CD14-positive monocyte (primary cell): Measurements from ENCODE around the gene TFIP11. TPM values are rescaled to one million over a fixed set of nuclear protein-coding genes. Genes with fewer than 3 reads are reported as not detected.

Experiments used
- DNase-seq, 3 donors: peaks; one replicate each; pipeline ENCODE4 v3.0.0-alpha.2; 2011 to 2022
- H2AFZ ChIP-seq: 2 replicates; pipeline ENCODE4 v1.6.0; 2012; ENCODE audit warnings: mild to moderate bottlenecking, low read depth, low read length, inconsistent platforms; ENCODE audit not compliant: insufficient read depth, poor library complexity, severe bottlenecking
- H3K27ac ChIP-seq, 2 donors: 1 replicate in 1 of 2; 2 replicates in 1 of 2; pipeline ENCODE4 v1.5.1; 2012 to 2013; ENCODE audit warnings: low read length in 2 of 2, control low read depth in 1 of 2, inconsistent platforms in 1 of 2, low read depth in 1 of 2, mild to moderate bottlenecking in 1 of 2
- H3K27me3 ChIP-seq, 2 donors: one replicate each; pipeline versions ENCODE4 v1.6.0 to v1.6.1; 2011 to 2013; ENCODE audit warnings: low read length in 2 of 2; ENCODE audit not compliant: control insufficient read depth in 2 of 2, insufficient read depth in 2 of 2
- H3K36me3 ChIP-seq, 2 donors: replicated peaks in 1 of 2; 1 replicate in 1 of 2; 2 replicates in 1 of 2; pipeline versions ENCODE4 v1.5.1 to v1.6.1; 2012 to 2013; ENCODE audit warnings: low read length in 2 of 2, control low read depth in 1 of 2, inconsistent platforms in 1 of 2, mild to moderate bottlenecking in 1 of 2; ENCODE audit not compliant: insufficient read depth in 2 of 2, control insufficient read depth in 1 of 2
- H3K4me1 ChIP-seq, 2 donors: 1 replicate in 1 of 2; 2 replicates in 1 of 2; pipeline versions ENCODE4 v1.5.1 to v1.6.1; 2012 to 2013; ENCODE audit warnings: low read length in 2 of 2, control low read depth in 1 of 2, inconsistent platforms in 1 of 2, mild to moderate bottlenecking in 1 of 2, moderate library complexity in 1 of 2; ENCODE audit not compliant: insufficient read depth in 2 of 2, control insufficient read depth in 1 of 2
- H3K4me2 ChIP-seq: replicated peaks from 2 replicates; pipeline ENCODE3; 2012; ENCODE audit warnings: low read length, moderate library complexity, mild to moderate bottlenecking; ENCODE audit not compliant: poor library complexity, severe bottlenecking; ENCODE audit errors: extremely low read depth
- H3K4me3 ChIP-seq, 3 experiments: fragments of 200-600 bp in 1 of 3; sonication (generic) in 1 of 3; replicated peaks in 1 of 3; 1 replicate in 2 of 3; 2 replicates in 1 of 3; pipeline ENCODE4 v1.5.1; 2011 to 2013; ENCODE audit warnings: low read length in 3 of 3, mild to moderate bottlenecking in 3 of 3, control low read depth in 2 of 3, low read depth in 2 of 3, inconsistent platforms in 1 of 3, moderate library complexity in 1 of 3
- H3K79me2 ChIP-seq: 2 replicates; pipeline ENCODE4 v1.6.0; 2012; ENCODE audit warnings: mild to moderate bottlenecking, control low read depth, inconsistent platforms, low read length, moderate library complexity; ENCODE audit not compliant: insufficient read depth
- H3K9ac ChIP-seq: 2 replicates; pipeline ENCODE4 v1.6.0; 2017; ENCODE audit warnings: low read length, mild to moderate bottlenecking; ENCODE audit not compliant: insufficient read depth, poor library complexity, severe bottlenecking
- H3K9me3 ChIP-seq, 2 donors: replicated peaks in 1 of 2; 1 replicate in 1 of 2; 2 replicates in 1 of 2; pipeline versions ENCODE4 v1.5.1 to v1.6.1; 2012 to 2013; ENCODE audit warnings: low read length in 2 of 2, control low read depth in 1 of 2; ENCODE audit not compliant: control insufficient read depth in 1 of 2, insufficient read depth in 1 of 2
- H4K20me1 ChIP-seq: 2 replicates; pipeline ENCODE4 v1.6.0; 2012; ENCODE audit warnings: mild to moderate bottlenecking, low read length, control low read depth, moderate library complexity; ENCODE audit not compliant: insufficient read depth
- H3K27ac Mint-ChIP-seq, 7 donors: one replicate each; pipeline ENCODE4 v1.8.0; 2020; ENCODE audit warnings: mild to moderate bottlenecking in 7 of 7, mixed read lengths in 7 of 7, moderate library complexity in 6 of 7, inconsistent platforms in 2 of 7
- H3K27me3 Mint-ChIP-seq, 3 donors: one replicate each; pipeline ENCODE4 v1.8.0; 2021 to 2022; ENCODE audit warnings: low read depth in 3 of 3, mild to moderate bottlenecking in 3 of 3, mixed read lengths in 3 of 3, moderate library complexity in 3 of 3, inconsistent platforms in 1 of 3
- H3K36me3 Mint-ChIP-seq, 2 donors: one replicate each; pipeline ENCODE4 v1.8.0; 2020; ENCODE audit warnings: mixed read lengths in 2 of 2, inconsistent platforms in 1 of 2, mild to moderate bottlenecking in 1 of 2
- H3K4me1 Mint-ChIP-seq: one replicate; pipeline ENCODE4 v1.8.0; 2020; ENCODE audit warnings: mild to moderate bottlenecking, mixed read lengths
- H3K4me3 Mint-ChIP-seq, 2 donors: one replicate each; pipeline ENCODE4 v1.8.0; 2020; ENCODE audit warnings: mild to moderate bottlenecking in 2 of 2, mixed read lengths in 2 of 2, moderate library complexity in 1 of 2
- H3K9me3 Mint-ChIP-seq, 7 donors: one replicate each; pipeline ENCODE4 v1.8.0; 2020 to 2022; ENCODE audit warnings: mixed read lengths in 7 of 7, mild to moderate bottlenecking in 6 of 7, moderate library complexity in 6 of 7, inconsistent platforms in 2 of 7
- WGBS: methylation state at CpG from one replicate; pipeline ENCODE4 v1.1.5; 2013; ENCODE audit warnings: missing lambda C conversion rate; ENCODE audit not compliant: insufficient coverage; 5-methylcytosine and 5-hydroxymethylcytosine counted together
- intact Hi-C, 2 donors: fragments of 100-400 bp; cut with micrococcal nuclease; formaldehyde crosslinking; loops; one replicate each; pipeline versions ENCODE4 v1.15.0 to v1.15.1; 2023
- polyA plus RNA-seq, 3 donors: library from polyadenylated mRNA; depleted of rRNA in 1 of 3; unstranded in 2 of 3; stranded (reverse) in 1 of 3; fragments of 300-500 nt in 2 of 3; fragments of >200 nt in 1 of 3; fragmentation: Illumina TruSeq in 2 of 3; gene quantifications; 1 replicate in 2 of 3; 2 replicates in 1 of 3; pipeline ENCODE4 v1.2.3, GENCODE V29; 2012 to 2021
- TF ChIP-seq, protein P1 (sequence below): fragments of 200-600 bp; IDR thresholded peaks from one replicate; pipeline ENCODE4 v1.8.0; 2022; ENCODE audit warnings: antibody characterized with exemption, mild to moderate bottlenecking

The TFIP11 gene
- polyA plus RNA-seq, 3 donors: 10.1 to 25.5 (median 19.8) TPM

DNA sequence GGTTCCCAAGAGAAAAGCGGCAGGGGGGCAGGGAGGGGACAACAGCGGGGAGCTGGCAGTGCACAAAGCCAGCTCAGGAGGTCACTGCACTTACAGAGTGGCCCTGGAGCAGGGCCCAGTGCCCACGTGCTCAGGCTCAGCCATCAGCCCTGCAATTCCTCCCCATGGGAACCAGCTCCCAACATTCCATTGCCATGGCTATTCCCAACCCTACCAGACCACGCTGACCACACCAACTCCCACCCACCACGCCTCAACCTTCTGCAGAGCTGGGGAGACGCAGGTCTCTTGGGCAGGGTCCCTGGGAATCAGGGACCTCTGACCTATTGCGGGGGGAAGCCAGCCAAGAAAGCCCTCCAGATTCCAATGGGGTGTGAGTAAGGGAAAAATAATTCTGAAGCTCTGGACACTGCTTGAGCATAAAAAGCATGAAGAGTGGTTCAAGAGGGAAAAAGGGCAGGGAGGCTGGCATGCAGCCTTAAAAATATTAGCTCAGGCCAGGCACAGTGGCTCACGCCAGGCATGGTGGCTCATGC lies 38.3 kb upstream of the TFIP11 start:
- Mint-ChIP-seq H3K36me3 (peaks cover 27 to 57% of the 10 kb centered on the region in 2 donors), H3K27me3 (peaks cover 0 to 2% (median 0%) of the 10 kb centered on the region in 3 donors), H3K4me3 (no peak overlapping the region), H3K4me1 (peaks cover 21% of the 10 kb centered on the region), H3K9me3 (peaks cover 0 to 2% (median 0%) of the 10 kb centered on the region in 7 donors), H3K27ac (peak overlapping the region in 3 of 7 donors; percentile 13 to 75 (median 47))
- intact Hi-C loops: no loop called here
- Histone ChIP-seq H3K4me1 (peaks cover 12 to 19% of the 10 kb centered on the region in 2 donors), H3K9me3 (no peaks in the 10 kb centered on the region), H3K27me3 (no peaks in the 10 kb centered on the region), H3K4me3 (no peak overlapping the region), H3K4me2 (no peak overlapping the region), H2AFZ (no peak overlapping the region), H3K79me2 (peaks cover 90% of the 10 kb centered on the region), H4K20me1 (peaks cover 92% of the 10 kb centered on the region), H3K36me3 (peaks cover 3 to 39% of the 10 kb centered on the region in 2 donors), H3K27ac (no peak overlapping the region), H3K9ac (no peak overlapping the region)
- WGBS: 96% methylated on average over 4 of the region's 8 CpGs
- DNase-seq: no peak
- TF ChIP-seq, protein P1, sequence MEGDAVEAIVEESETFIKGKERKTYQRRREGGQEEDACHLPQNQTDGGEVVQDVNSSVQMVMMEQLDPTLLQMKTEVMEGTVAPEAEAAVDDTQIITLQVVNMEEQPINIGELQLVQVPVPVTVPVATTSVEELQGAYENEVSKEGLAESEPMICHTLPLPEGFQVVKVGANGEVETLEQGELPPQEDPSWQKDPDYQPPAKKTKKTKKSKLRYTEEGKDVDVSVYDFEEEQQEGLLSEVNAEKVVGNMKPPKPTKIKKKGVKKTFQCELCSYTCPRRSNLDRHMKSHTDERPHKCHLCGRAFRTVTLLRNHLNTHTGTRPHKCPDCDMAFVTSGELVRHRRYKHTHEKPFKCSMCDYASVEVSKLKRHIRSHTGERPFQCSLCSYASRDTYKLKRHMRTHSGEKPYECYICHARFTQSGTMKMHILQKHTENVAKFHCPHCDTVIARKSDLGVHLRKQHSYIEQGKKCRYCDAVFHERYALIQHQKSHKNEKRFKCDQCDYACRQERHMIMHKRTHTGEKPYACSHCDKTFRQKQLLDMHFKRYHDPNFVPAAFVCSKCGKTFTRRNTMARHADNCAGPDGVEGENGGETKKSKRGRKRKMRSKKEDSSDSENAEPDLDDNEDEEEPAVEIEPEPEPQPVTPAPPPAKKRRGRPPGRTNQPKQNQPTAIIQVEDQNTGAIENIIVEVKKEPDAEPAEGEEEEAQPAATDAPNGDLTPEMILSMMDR: no peak

DNA sequence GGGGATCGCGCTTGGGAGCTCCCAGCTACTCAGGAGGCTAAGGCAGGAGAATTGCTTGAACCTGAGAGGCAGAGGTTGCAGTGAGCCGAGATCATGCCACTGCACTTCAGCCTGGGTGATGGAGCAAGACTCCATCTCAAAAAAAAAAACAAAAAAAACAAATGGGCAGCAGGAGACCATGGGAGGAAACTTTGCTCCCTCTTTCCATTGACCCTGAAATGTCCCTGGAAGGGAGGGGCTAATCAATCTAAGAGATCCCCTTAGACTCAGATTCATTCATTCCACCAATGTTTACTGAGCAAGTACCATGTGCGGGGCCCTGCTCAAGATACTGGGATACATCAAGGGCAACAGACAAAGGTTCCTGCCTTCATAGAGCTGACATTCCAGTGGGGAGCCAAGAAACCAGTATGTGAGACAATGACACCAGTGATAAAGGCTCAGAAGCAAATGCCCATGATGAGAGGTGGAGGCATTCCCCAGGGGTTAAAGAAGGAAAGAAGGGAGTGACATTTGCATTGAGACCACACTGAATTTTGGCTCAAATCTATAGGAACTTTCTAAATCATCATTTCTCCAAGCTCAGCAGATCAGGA lies 37.7 kb upstream of the TFIP11 start:
- Histone ChIP-seq H2AFZ (no peak overlapping the region), H3K36me3 (peaks cover 0 to 38% of the 10 kb centered on the region in 2 donors), H3K9me3 (no peaks in the 10 kb centered on the region), H3K4me2 (no peak overlapping the region), H3K27me3 (no peaks in the 10 kb centered on the region), H3K79me2 (peaks cover 90% of the 10 kb centered on the region), H4K20me1 (peaks cover 91% of the 10 kb centered on the region), H3K27ac (no peak overlapping the region), H3K4me1 (peaks cover 12 to 19% of the 10 kb centered on the region in 2 donors), H3K9ac (no peak overlapping the region), H3K4me3 (no peak overlapping the region)
- no peak for DNase-seq
- peaks cover 21% of the 10 kb centered on the region for H3K4me1 Mint-ChIP-seq
- 80% methylated on average over 1 of the region's 4 CpGs for WGBS
- H3K27ac Mint-ChIP-seq: peak overlapping the region in 3 of 7 donors; percentile 13 to 47 (median 32)
- TF ChIP-seq, protein P1: no peak
- peaks cover 0 to 2% (median 0%) of the 10 kb centered on the region in 7 donors for H3K9me3 Mint-ChIP-seq
- intact Hi-C loops: no loop called here
- H3K36me3 Mint-ChIP-seq: peaks cover 28 to 59% of the 10 kb centered on the region in 2 donors
- peaks cover 0 to 2% (median 0%) of the 10 kb centered on the region in 3 donors for H3K27me3 Mint-ChIP-seq
- H3K4me3 Mint-ChIP-seq: no peak overlapping the region
